ENCODE measurements around the gene OSBPL8. TPM values are rescaled to one million over a fixed set of nuclear protein-coding genes. Genes with fewer than 3 reads are reported as not detected.

Gene OSBPL8
- total RNA-seq, 3 donors from 2014 or later (not counting 1 experiment from before 2014, with no cell fraction given) = 133 to 154 (median 138) TPM

DNA sequence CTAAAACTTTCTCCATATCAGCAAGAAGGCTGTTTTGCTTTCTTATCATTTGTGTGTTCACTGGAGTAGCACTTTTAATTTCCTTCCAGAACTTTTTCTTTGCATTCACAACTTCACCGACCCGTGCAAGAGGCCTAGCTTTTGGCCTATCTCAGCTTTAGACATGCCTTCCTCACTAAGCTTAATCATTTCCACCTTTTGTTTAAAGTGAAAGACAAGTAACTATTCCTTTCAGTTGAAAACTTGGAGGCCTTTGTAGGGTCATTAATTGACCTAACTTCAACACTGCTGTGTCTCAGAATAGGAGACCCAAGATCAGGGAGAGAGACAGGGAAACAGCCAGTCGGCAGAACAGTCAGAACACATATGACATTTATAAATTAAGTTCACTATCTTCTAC, 250.7 kb downstream of the OSBPL8 start:
- intact Hi-C loops (cut with micrococcal nuclease) = no loop called here
- no peak for TF ChIP-seq CTCF (IDR thresholded peaks at IDR 0.05)
- H3K36me3 Mint-ChIP-seq = no peaks in the 10 kb centered on the region
- H3K36me3 ChIP-seq (ENCODE audit: control insufficient read depth, insufficient read depth, low read length) = no peaks in the 10 kb centered on the region
- H3K27me3 ChIP-seq (ENCODE audit: control insufficient read depth, insufficient read depth, low read length) = no peaks in the 10 kb centered on the region
- H3K27ac ChIP-seq (ENCODE audit: low read length) = no peak overlapping the region
- no peaks in the 10 kb centered on the region for H3K9me3 Mint-ChIP-seq
- DNase-seq (no peak), ATAC-seq (no peak)
- 70% methylated on average over 3 of the region's 3 CpGs for WGBS (ENCODE audit: insufficient coverage)
- H3K4me3 Mint-ChIP-seq = no peak overlapping the region
- H3K27ac Mint-ChIP-seq = no peak overlapping the region
- no peaks in the 10 kb centered on the region for H3K4me1 Mint-ChIP-seq
- H3K4me1 ChIP-seq (ENCODE audit: control insufficient read depth, insufficient read depth, low read length) = no peaks in the 10 kb centered on the region
- peaks cover 7 to 17% of the 10 kb centered on the region in 2 donors for H3K27me3 Mint-ChIP-seq (ENCODE audit: low read depth in 2 of 2)
- no peak overlapping the region for H3K4me3 ChIP-seq (ENCODE audit: low read length)
- H3K9me3 ChIP-seq (ENCODE audit: control insufficient read depth, insufficient read depth, low read length) = no peaks in the 10 kb centered on the region

GRCh38 chr12:76307083-76307482, 252.5 kb downstream of the OSBPL8 start:
- Histone ChIP-seq H3K9me3 (ENCODE audit: control insufficient read depth, insufficient read depth, low read length) (no peaks in the 10 kb centered on the region), H3K4me3 (ENCODE audit: low read length) (no peak overlapping the region), H3K4me1 (ENCODE audit: control insufficient read depth, insufficient read depth, low read length) (no peaks in the 10 kb centered on the region), H3K27me3 (ENCODE audit: control insufficient read depth, insufficient read depth, low read length) (no peaks in the 10 kb centered on the region), H3K27ac (ENCODE audit: low read length) (no peak overlapping the region), H3K36me3 (ENCODE audit: control insufficient read depth, insufficient read depth, low read length) (no peaks in the 10 kb centered on the region)
- Mint-ChIP-seq H3K4me3 (no peak overlapping the region), H3K9me3 (no peaks in the 10 kb centered on the region), H3K27me3 (ENCODE audit: low read depth in 2 of 2) (peaks cover 4 to 22% of the 10 kb centered on the region in 2 donors), H3K27ac (no peak overlapping the region), H3K36me3 (no peaks in the 10 kb centered on the region), H3K4me1 (no peaks in the 10 kb centered on the region)
- DNase-seq = no peak
- no peak for TF ChIP-seq CTCF (IDR thresholded peaks at IDR 0.05)
- intact Hi-C loops (cut with micrococcal nuclease) = no loop called here
- no peak for ATAC-seq
- WGBS (ENCODE audit: insufficient coverage) = 80% methylated on average over 1 of the region's 1 CpG

- H3K27me3 Mint-ChIP-seq (ENCODE audit: low read depth in 2 of 2) = peaks cover 3 to 22% of the 10 kb centered on the region in 2 donors
- Histone ChIP-seq H3K27ac (ENCODE audit: low read length) (no peak overlapping the region), H3K9me3 (ENCODE audit: control insufficient read depth, insufficient read depth, low read length) (no peaks in the 10 kb centered on the region), H3K4me1 (ENCODE audit: control insufficient read depth, insufficient read depth, low read length) (no peaks in the 10 kb centered on the region), H3K27me3 (ENCODE audit: control insufficient read depth, insufficient read depth, low read length) (no peaks in the 10 kb centered on the region), H3K36me3 (ENCODE audit: control insufficient read depth, insufficient read depth, low read length) (no peaks in the 10 kb centered on the region), H3K4me3 (ENCODE audit: low read length) (no peak overlapping the region)
- H3K9me3 Mint-ChIP-seq = no peaks in the 10 kb centered on the region
- no peak for TF ChIP-seq CTCF (IDR thresholded peaks at IDR 0.05)
- intact Hi-C loops (cut with micrococcal nuclease) = no loop called here
- 89% methylated on average over 5 of the region's 6 CpGs for WGBS (ENCODE audit: insufficient coverage)
- no peak overlapping the region for H3K27ac Mint-ChIP-seq
- no peak overlapping the region for H3K4me3 Mint-ChIP-seq
- no peaks in the 10 kb centered on the region for H3K36me3 Mint-ChIP-seq
- DNase-seq (no peak), ATAC-seq (no peak)
- no peaks in the 10 kb centered on the region for H3K4me1 Mint-ChIP-seq
These were observed 255.5 kb downstream of the OSBPL8 start for GRCh38 chr12:76303989-76304460.

DNA sequence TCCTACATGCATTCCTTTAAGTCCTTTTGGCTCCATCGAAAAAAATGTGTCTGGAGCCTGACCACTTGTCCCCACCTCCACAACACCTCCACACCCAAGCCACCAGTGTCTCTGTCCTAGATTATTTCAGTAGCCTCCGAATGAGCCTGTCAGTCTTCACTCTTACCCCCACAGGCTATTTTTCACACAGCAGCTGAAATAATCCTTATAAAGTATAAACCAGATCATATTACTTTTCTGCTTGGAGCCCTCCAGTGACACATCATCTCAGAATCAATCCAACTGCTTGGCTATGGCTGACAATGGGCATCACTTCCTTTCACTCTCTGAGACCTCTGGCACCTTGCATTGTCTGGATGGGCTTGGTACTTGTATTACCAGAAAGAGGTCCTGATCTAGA, 256.2 kb downstream of the OSBPL8 start:
- Histone ChIP-seq H3K36me3 (ENCODE audit: control insufficient read depth, insufficient read depth, low read length) (no peaks in the 10 kb centered on the region), H3K27ac (ENCODE audit: low read length) (no peak overlapping the region), H3K27me3 (ENCODE audit: control insufficient read depth, insufficient read depth, low read length) (no peaks in the 10 kb centered on the region), H3K4me3 (ENCODE audit: low read length) (no peak overlapping the region), H3K9me3 (ENCODE audit: control insufficient read depth, insufficient read depth, low read length) (no peaks in the 10 kb centered on the region), H3K4me1 (ENCODE audit: control insufficient read depth, insufficient read depth, low read length) (no peaks in the 10 kb centered on the region)
- no peak for TF ChIP-seq CTCF (IDR thresholded peaks at IDR 0.05)
- Mint-ChIP-seq H3K27ac (no peak overlapping the region), H3K9me3 (no peaks in the 10 kb centered on the region), H3K4me3 (no peak overlapping the region), H3K36me3 (no peaks in the 10 kb centered on the region), H3K27me3 (ENCODE audit: low read depth in 2 of 2) (peaks cover 3 to 22% of the 10 kb centered on the region in 2 donors), H3K4me1 (no peaks in the 10 kb centered on the region)
- no peak for ATAC-seq
- DNase-seq = no peak
- WGBS (ENCODE audit: insufficient coverage) = 93% methylated on average over 2 of the region's 2 CpGs
- intact Hi-C loops (cut with micrococcal nuclease) = no loop called here

Measured in natural killer cell (primary cell).